IMR-90 (cell line): ENCODE measurements around the gene DNAJB4. TPM values are rescaled to one million over a fixed set of nuclear protein-coding genes. Genes with fewer than 3 reads are reported as not detected.

Source experiments
- ATAC-seq: fragments of 200-7000 bp; cut with Tn5 transposase; 2 replicates; pipeline ENCODE4 v1.9.1; 2020; ENCODE audit warnings: low read depth, mild to moderate bottlenecking, moderate library complexity
- BruUV-seq: library from RNA; stranded (reverse); fragments of 400-500 nt; replicated peaks from 2 replicates; lab custom pipeline; 2021; lab: Mats Ljungman, UMichigan
- CTCF ChIA-PET: fragments of 300-600 bp; formaldehyde crosslinking; extraction: SDS; loops from one replicate; lab custom pipeline; 2021; ENCODE audit warnings: antibody characterized with exemption; lab: Yijun Ruan, JAX
- POLR2A ChIA-PET: fragments of 300-600 bp; sonication (Branson Sonifier 250); formaldehyde crosslinking; loops from one replicate; lab custom pipeline; 2022; ENCODE audit warnings: antibody characterized with exemption; ENCODE audit not compliant: unreplicated experiment; lab: Charles Lee
- DNase-seq: peaks from one replicate; pipeline ENCODE4 v3.0.0; 2013
- H2AFZ ChIP-seq: replicated peaks from 2 replicates; pipeline ENCODE3; 2013; ENCODE audit warnings: low read length, mild to moderate bottlenecking; ENCODE audit not compliant: poor library complexity
- H2AK5ac ChIP-seq: 2 replicates; pipeline ENCODE4 v1.6.1; 2013; ENCODE audit warnings: low read depth, low read length, inconsistent platforms
- H2AK9ac ChIP-seq: replicated peaks from 2 replicates; pipeline ENCODE3; 2013; ENCODE audit warnings: mild to moderate bottlenecking, low read depth, low read length, moderate library complexity; ENCODE audit not compliant: poor library complexity
- H2BK120ac ChIP-seq: 2 replicates; pipeline ENCODE4 v1.6.1; 2013; ENCODE audit warnings: low read depth, low read length, inconsistent platforms
- H2BK15ac ChIP-seq: 3 replicates; pipeline ENCODE4 v1.6.1; 2013; ENCODE audit warnings: low read depth, low read length, inconsistent platforms
- H2BK20ac ChIP-seq: 2 replicates; pipeline ENCODE4 v1.6.1; 2013; ENCODE audit warnings: low read depth, mild to moderate bottlenecking, inconsistent platforms, low read length, moderate library complexity
- H2BK5ac ChIP-seq: 2 replicates; pipeline ENCODE4 v1.6.1; 2013; ENCODE audit warnings: mild to moderate bottlenecking, low read depth, low read length, inconsistent platforms; ENCODE audit not compliant: poor library complexity, severe bottlenecking
- H3K14ac ChIP-seq: replicated peaks from 2 replicates; pipeline ENCODE4 v1.6.1; 2013; ENCODE audit warnings: low read depth, low read length, inconsistent platforms
- H3K18ac ChIP-seq: 2 replicates; pipeline ENCODE4 v1.6.1; 2013; ENCODE audit warnings: low read depth, low read length, control low read depth
- H3K23ac ChIP-seq: 2 replicates; pipeline ENCODE4 v1.6.1; 2013; ENCODE audit warnings: low read depth, low read length, inconsistent platforms
- H3K27ac ChIP-seq: 2 replicates; pipeline ENCODE4 v1.5.1; 2013; ENCODE audit warnings: mild to moderate bottlenecking, control low read depth, low read length; ENCODE audit not compliant: insufficient read depth
- H3K27me3 ChIP-seq: 2 replicates; pipeline ENCODE4 v1.6.1; 2013; ENCODE audit warnings: low read length; ENCODE audit not compliant: control insufficient read depth, insufficient read depth
- H3K36me3 ChIP-seq: 2 replicates; pipeline ENCODE4 v1.6.1; 2013; ENCODE audit warnings: low read length, mixed read lengths; ENCODE audit not compliant: control insufficient read depth, insufficient read depth
- H3K4ac ChIP-seq: 2 replicates; pipeline ENCODE4 v1.6.1; 2013; ENCODE audit warnings: low read depth, low read length, inconsistent platforms
- H3K4me1 ChIP-seq: 2 replicates; pipeline ENCODE4 v1.6.1; 2013; ENCODE audit warnings: low read length, mixed read lengths; ENCODE audit not compliant: control insufficient read depth, insufficient read depth
- H3K4me2 ChIP-seq: 2 replicates; pipeline ENCODE4 v1.6.1; 2013; ENCODE audit warnings: low read depth, mild to moderate bottlenecking, control low read depth, low read length, moderate library complexity
- H3K4me3 ChIP-seq: 2 replicates; pipeline ENCODE4 v1.5.1; 2013; ENCODE audit warnings: low read depth, mild to moderate bottlenecking, control low read depth, low read length, moderate library complexity; ENCODE audit not compliant: insufficient read depth
- H3K56ac ChIP-seq: 2 replicates; pipeline ENCODE4 v1.6.1; 2013; ENCODE audit warnings: low read length, inconsistent platforms; ENCODE audit not compliant: insufficient read depth; ENCODE audit errors: extremely low read depth
- H3K79me1 ChIP-seq, 2 experiments: 2 replicates each; pipeline ENCODE4 v1.6.1; 2013; ENCODE audit warnings: low read length in 2 of 2, inconsistent platforms in 1 of 2, low read depth in 1 of 2
- H3K9ac ChIP-seq: 2 replicates; pipeline ENCODE4 v1.6.1; 2013; ENCODE audit warnings: low read depth, low read length, control low read depth
- H3K9me1 ChIP-seq: 2 replicates; pipeline ENCODE4 v1.6.1; 2013; ENCODE audit warnings: low read length, inconsistent platforms; ENCODE audit not compliant: insufficient read depth
- H3K9me3 ChIP-seq: 2 replicates; pipeline ENCODE4 v1.6.1; 2013; ENCODE audit warnings: low read length; ENCODE audit not compliant: control insufficient read depth, insufficient read depth
- H4K20me1 ChIP-seq: 2 replicates; pipeline ENCODE4 v1.6.1; 2013; ENCODE audit warnings: low read length, inconsistent platforms; ENCODE audit not compliant: insufficient read depth
- H4K5ac ChIP-seq: 2 replicates; pipeline ENCODE4 v1.6.1; 2013; ENCODE audit warnings: mild to moderate bottlenecking, low read depth, low read length, control low read depth
- H4K8ac ChIP-seq, 2 experiments: 2 replicates each; pipeline ENCODE4 v1.6.1; 2013; ENCODE audit warnings: low read depth in 2 of 2, low read length in 2 of 2, control low read depth in 1 of 2, inconsistent platforms in 1 of 2
- H4K91ac ChIP-seq: 2 replicates; pipeline ENCODE4 v1.6.1; 2013; ENCODE audit warnings: low read depth, low read length, inconsistent platforms; ENCODE audit not compliant: insufficient read depth
- FOS ChIP-seq: fragments of 150-350 bp; IDR thresholded peaks from 2 replicates; pipeline ENCODE4 v1.6.1; 2016; ENCODE audit warnings: low read depth, low read length
- MAFK ChIP-seq: IDR thresholded peaks from 2 replicates; pipeline ENCODE4 v1.6.1; 2012; ENCODE audit warnings: low read depth, low read length, improper control_type of control experiment
- MXI1 ChIP-seq: IDR thresholded peaks from 2 replicates; pipeline ENCODE4 v1.6.1; 2012; ENCODE audit warnings: low read depth, mild to moderate bottlenecking, low read length, moderate library complexity, borderline replicate concordance
- POLR2A ChIP-seq: IDR thresholded peaks from 2 replicates; pipeline ENCODE4 v1.6.1; 2012; ENCODE audit warnings: mild to moderate bottlenecking, low read depth, low read length
- RFX5 ChIP-seq: IDR thresholded peaks from 2 replicates; pipeline ENCODE4 v1.8.0; 2012; ENCODE audit warnings: low read depth, mild to moderate bottlenecking, low read length, moderate library complexity
- WGBS, 2 experiments: methylation state at CpG; one replicate each; pipeline versions ENCODE4 v1.1.5 to v1.1.7; 2013; ENCODE audit warnings: missing lambda C conversion rate in 2 of 2; ENCODE audit not compliant: insufficient read length in 1 of 2; ENCODE audit errors: extremely low coverage in 2 of 2; 5-methylcytosine and 5-hydroxymethylcytosine counted together
- dilution Hi-C: fragments of 300-500 bp; cut with HindIII; formaldehyde crosslinking; loops from one replicate; pipeline ENCODE4 v1.14.3; 2018; ENCODE audit warnings: low sequenced_read_pairs; ENCODE audit not compliant: unreplicated experiment
- in situ Hi-C: fragments of 300-500 bp; cut with MboI; formaldehyde crosslinking; loops from 3 replicates; pipeline ENCODE4 v1.14.3; 2019; ENCODE audit warnings: low sequenced_read_pairs, inconsistent platforms, mixed read lengths
- intact Hi-C: fragments of 100-400 bp; cut with micrococcal nuclease; formaldehyde crosslinking; loops from 2 replicates; pipeline ENCODE4 v1.10.0; 2022
- polyA plus RNA-seq, 3 experiments: library from polyadenylated mRNA; depleted of rRNA; stranded (reverse); fragments of >200 nt; gene quantifications; 2 replicates each; pipeline ENCODE4 v1.2.3, GENCODE V29; 2012; ENCODE audit warnings: low replicate concordance in 1 of 3
- total RNA-seq: library from RNA; depleted of rRNA; stranded (reverse); fragments of >200 nt; gene quantifications from 2 replicates; pipeline ENCODE4 v1.2.3, GENCODE V29; 2012

DNAJB4 gene
- total and polyA plus RNA-seq, 2 of the 4 experiments (the other 2 are of a cell fraction): 30.6 to 31.0 TPM

GRCh38 chr1:78005755-78006154 lies 1.0 kb downstream of the DNAJB4 start:
- Histone ChIP-seq H4K20me1 (peaks cover 3% of the 10 kb centered on the region; the same call in 1 of the 2 replicates), H2BK120ac (peak overlapping the region; percentile 20; the same call in 1 of the 2 replicates), H3K4me1 (peaks cover 6% of the 10 kb centered on the region), H2AFZ (no peak overlapping the region), H3K18ac (peak overlapping the region; percentile 91), H4K8ac (peak overlapping the region in 1 of 2 experiments; percentile 25; a peak in 1 of 4 replicates), H3K56ac (no peak overlapping the region), H2BK5ac (peak overlapping the region; percentile 100), H3K79me1 (peaks cover 0 to 22% of the 10 kb centered on the region in 2 experiments; a peak in 2 of 4 replicates), H2AK5ac (no peak overlapping the region), H2BK15ac (peak overlapping the region; percentile 34; the same call in 1 of the 3 replicates), H3K4me2 (peak overlapping the region; percentile 98), H4K5ac (peak overlapping the region; percentile 42; the same call in 1 of the 2 replicates), H2AK9ac (no peak overlapping the region), H3K9ac (peak overlapping the region; percentile 90), H3K14ac (0 out of 2 replicates have a peak overlapping the region, but pooled peaks have one; percentile 33), H4K91ac (0 out of 2 replicates have a peak overlapping the region, but pooled peaks have one; percentile 52), H3K4me3 (peak overlapping the region; percentile 80), H3K9me3 (no peaks in the 10 kb centered on the region), H3K9me1 (no peaks in the 10 kb centered on the region), H3K23ac (peak overlapping the region; percentile 25; the same call in 1 of the 2 replicates), H2BK20ac (no peak overlapping the region), H3K27ac (peak overlapping the region; percentile 85; the same call in 1 of the 2 replicates), H3K27me3 (no peaks in the 10 kb centered on the region), H3K36me3 (no peaks in the 10 kb centered on the region), H3K4ac (peak overlapping the region; percentile 21; the same call in 1 of the 2 replicates)
- BruUV-seq: no TSS peak
- TF ChIP-seq MXI1: no peak
- TF ChIP-seq RFX5: no peak
- TF ChIP-seq FOS: no peak
- TF ChIP-seq MAFK: no peak
- TF ChIP-seq POLR2A: peak; percentile 83
- ChIA-PET POLR2A (interaction anchor here (0.5 to 2.1 kb wide), 4 partner anchors 12 to 102 kb away, joined by 3 to 9 read pairs (median 4); partner anchors contain the start of gene FUBP1), CTCF (interaction anchor here (0.6 to 2.7 kb wide), 5 partner anchors 11 to 1013 kb away, joined by 3 to 7 read pairs (median 4); partner anchors contain the start of gene FUBP1)
- intact Hi-C loops (no loop called here), in situ Hi-C loops (no loop called here), dilution Hi-C loops (no loop called here)
- ATAC-seq (0 out of 2 replicates have a peak, but pooled peaks have one; percentile 18), DNase-seq (peak; percentile 94)
- WGBS, 2 experiments: no CpG with 5 or more reads among the region's 1 CpG
